ENCODE data around the gene SCN2B.
A peak's percentile ranks its signal among the peaks of the same experiment; 100 is the strongest.
"Not testable (repeated sequence)": the region's sequence is repeated elsewhere in the genome, so short reads cannot be mapped to it uniquely, and the experiment has no call there.

Gene SCN2B

GRCh38 chr11:118206391-118207031, 30.1 kb upstream of the SCN2B start:
- no peak for DNase-seq (ENCODE audit: low read depth)

GRCh38 chr11:118205606-118206378, 29.4 kb upstream of the SCN2B start:
- no peak for DNase-seq (ENCODE audit: low read depth)

GRCh38 chr11:118202599-118203422, 26.4 kb upstream of the SCN2B start:
- no peak for DNase-seq (ENCODE audit: low read depth)

- no peak for DNase-seq (ENCODE audit: low read depth)
Observed at GRCh38 chr11:118201966-118202365, 25.5 kb upstream of the SCN2B start.

- DNase-seq (ENCODE audit: low read depth) = no peak
Observed at GRCh38 chr11:118200901-118201680, 24.7 kb upstream of the SCN2B start.

GRCh38 chr11:118200497-118200896, 24.1 kb upstream of the SCN2B start:
- no peak for DNase-seq (ENCODE audit: low read depth)

GRCh38 chr11:118199135-118199534, 22.7 kb upstream of the SCN2B start:
- no peak for DNase-seq (ENCODE audit: low read depth)

GRCh38 chr11:118198370-118198769, 21.9 kb upstream of the SCN2B start:
- peak; percentile 58 for DNase-seq (ENCODE audit: low read depth)

GRCh38 chr11:118194835-118195627, 18.6 kb upstream of the SCN2B start:
- no peak for DNase-seq (ENCODE audit: low read depth)

GRCh38 chr11:118193910-118194566, 17.6 kb upstream of the SCN2B start:
- DNase-seq (ENCODE audit: low read depth) = no peak

GRCh38 chr11:118192817-118193216, 16.4 kb upstream of the SCN2B start:
- not testable (repeated sequence) for DNase-seq (ENCODE audit: low read depth)

GRCh38 chr11:118190942-118191506, 14.6 kb upstream of the SCN2B start:
- DNase-seq (ENCODE audit: low read depth) = not testable (repeated sequence)

- no peak for DNase-seq (ENCODE audit: low read depth)
Observed at GRCh38 chr11:118186346-118187107, 10.1 kb upstream of the SCN2B start.

GRCh38 chr11:118184784-118185579, 8.5 kb upstream of the SCN2B start:
- DNase-seq (ENCODE audit: low read depth) = no peak

GRCh38 chr11:118183691-118184090, 7.3 kb upstream of the SCN2B start:
- DNase-seq (ENCODE audit: low read depth) = not testable (repeated sequence)

GRCh38 chr11:118180300-118180703, 3.9 kb upstream of the SCN2B start:
- DNase-seq (ENCODE audit: low read depth) = no peak

- no peak for DNase-seq (ENCODE audit: low read depth)
Observed at GRCh38 chr11:118176778-118177134, 317 bp upstream of the SCN2B start.

Data from stimulated activated CD8-positive, alpha-beta memory T cell treated with anti-CD3 and anti-CD28 coated beads, Interleukin-15, amount 100 ng/mL, for 24 hours (primary cell).